Activated CD4-positive, alpha-beta T cell treated with anti-CD3 and anti-CD28 coated beads, Interleukin-2, Interleukin-6, amounts not matched to agents 100 ng/mL and 50 ng/mL, durations not matched to agents 16 hours and 8 hours (primary cell): ENCODE measurements around the gene BRINP1.
A peak's percentile ranks its signal among the peaks of the same experiment; 100 is the strongest.

Experiments
- DNase-seq: peaks from one replicate; pipeline ENCODE4 v3.0.0-alpha.2; 2020

BRINP1 gene

GRCh38 chr9:119339056-119339455 is 30.2 kb downstream of the BRINP1 start:
- DNase-seq = no peak

GRCh38 chr9:119337573-119337972 is 31.7 kb downstream of the BRINP1 start:
- no peak for DNase-seq

DNA sequence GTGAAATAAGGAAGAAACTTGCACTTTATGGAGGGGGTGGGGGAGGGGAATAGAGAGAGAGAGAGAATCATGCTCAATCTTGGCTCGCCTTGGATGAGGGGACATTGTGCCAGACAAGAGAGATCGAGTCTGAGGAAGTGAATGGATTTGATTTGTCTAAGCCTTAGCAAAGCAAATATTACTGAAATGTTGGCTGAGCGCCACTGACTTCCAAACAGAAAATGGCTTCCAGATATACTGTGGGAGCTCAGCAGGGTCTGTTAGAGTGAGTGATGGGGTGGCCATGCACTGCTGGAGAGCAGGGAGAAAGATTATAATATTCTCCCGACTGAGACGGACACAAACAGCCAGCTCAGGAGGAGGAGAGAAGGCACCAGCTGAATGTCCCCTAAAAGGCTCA is 34.5 kb downstream of the BRINP1 start:
- no peak for DNase-seq

GRCh38 chr9:119333507-119334229 is 35.6 kb downstream of the BRINP1 start:
- no peak for DNase-seq

GRCh38 chr9:119332522-119332921 is 36.7 kb downstream of the BRINP1 start:
- DNase-seq = no peak

DNA sequence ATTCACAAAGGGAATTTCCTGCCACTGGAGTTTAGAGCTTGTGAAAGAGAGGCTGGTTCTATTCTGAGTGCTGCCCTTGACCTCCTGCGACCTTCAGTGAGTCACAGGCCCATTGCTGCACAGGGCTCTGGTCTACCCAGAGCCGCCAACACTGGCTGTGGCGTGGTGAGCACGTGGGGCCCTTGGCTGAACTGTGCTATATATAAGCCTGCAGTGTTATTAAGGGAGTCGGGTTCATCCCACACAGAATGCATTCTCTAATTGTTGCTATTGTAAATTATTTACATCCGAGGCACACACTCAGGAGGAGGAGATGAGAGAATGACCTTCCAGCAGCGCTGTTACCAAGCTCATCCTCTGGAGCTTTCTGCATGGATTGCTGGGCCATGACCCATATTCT is 47.1 kb downstream of the BRINP1 start:
- DNase-seq = no peak

DNA sequence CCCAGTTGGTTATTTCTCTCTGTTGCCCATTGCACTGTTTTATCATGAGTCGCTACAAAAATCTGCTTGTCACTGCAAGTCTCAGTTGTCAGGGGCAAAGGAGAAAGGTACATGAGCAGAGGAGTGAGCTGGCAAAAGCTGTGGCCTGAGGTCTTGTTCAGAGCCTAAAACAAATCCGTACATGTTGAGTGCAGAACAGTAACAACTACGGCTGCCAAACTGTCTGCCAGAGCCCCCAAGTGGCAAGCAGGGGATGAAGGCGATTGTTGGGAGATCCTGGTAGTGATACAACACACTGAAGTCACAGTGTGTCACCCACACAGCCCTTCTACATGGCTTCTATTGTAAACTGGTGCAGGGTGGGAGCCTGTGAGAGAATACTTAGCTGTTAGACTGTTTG is 50.9 kb downstream of the BRINP1 start:
- no peak for DNase-seq

GRCh38 chr9:119313846-119314245 is 55.4 kb downstream of the BRINP1 start:
- no peak for DNase-seq

DNA sequence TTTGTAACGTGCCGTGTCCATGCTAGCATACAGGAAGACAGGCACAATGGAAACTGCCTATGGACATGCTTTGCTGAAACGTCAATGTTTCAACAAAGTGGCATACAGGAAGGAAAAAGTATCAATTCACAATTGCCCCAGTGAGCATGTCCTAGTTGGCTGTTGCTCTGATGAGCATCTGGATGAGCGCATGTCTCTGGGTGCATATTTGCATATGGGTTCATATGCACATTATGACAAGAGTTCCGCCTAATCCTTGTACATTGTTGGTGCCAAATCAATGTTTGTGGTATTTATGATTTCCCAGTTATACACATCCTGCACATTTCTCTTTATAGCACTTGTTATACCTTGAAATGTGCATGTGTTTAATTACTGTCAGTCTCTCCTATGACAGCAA is 58.5 kb downstream of the BRINP1 start:
- no peak for DNase-seq

DNA sequence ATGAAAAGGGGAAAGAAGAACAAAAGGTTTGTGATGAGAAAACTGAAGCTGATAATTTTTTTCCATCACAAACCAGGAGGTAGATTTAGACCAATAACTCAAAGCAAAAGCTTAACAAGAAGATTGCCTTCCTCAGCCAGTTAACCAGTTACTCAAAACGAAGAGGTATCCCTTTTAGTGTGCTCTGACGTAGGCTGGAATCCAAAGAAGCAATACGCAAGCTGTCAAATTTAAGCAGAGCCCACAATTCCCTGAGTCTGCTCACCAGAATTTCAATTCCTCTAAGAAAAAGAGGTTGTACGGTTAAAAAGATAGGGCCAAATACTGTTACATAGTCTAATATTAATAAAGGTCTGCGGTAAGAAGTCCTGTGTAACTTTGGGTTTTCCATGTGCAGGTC is 61.8 kb downstream of the BRINP1 start:
- DNase-seq = no peak

GRCh38 chr9:119304555-119304954 is 64.7 kb downstream of the BRINP1 start:
- no peak for DNase-seq

DNA sequence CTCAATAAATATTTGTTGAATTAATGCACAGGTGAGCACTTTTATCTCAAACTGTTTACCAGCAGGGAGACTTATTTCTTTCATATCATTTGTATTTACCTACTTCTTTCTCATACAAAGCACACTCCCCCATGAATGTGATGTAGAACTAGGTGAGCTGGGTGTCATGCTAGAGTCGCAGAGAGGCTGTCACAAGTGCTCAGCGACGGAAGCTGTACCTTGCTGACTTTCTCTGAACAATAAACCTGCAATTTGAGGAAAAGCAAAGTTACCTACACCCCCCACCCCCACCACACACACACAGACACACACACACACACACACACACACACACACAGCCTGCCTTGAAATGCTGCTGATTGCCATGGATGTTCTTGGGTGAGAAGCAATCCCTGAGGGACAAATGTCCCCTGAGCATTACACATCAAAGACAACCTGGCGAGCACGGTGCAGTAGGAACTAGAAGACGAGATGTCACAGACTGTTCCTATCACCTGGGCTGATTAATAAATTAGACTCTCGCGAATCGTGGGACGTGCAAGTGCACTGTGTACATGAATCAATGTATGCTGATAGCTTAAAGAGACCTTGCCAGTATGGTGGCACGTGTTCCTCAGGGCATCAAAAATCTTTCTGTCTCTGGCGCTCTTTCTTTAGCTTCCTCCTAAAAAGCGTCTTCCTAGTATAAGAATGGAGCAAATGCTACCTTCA is 66.1 kb downstream of the BRINP1 start:
- DNase-seq = no peak

DNA sequence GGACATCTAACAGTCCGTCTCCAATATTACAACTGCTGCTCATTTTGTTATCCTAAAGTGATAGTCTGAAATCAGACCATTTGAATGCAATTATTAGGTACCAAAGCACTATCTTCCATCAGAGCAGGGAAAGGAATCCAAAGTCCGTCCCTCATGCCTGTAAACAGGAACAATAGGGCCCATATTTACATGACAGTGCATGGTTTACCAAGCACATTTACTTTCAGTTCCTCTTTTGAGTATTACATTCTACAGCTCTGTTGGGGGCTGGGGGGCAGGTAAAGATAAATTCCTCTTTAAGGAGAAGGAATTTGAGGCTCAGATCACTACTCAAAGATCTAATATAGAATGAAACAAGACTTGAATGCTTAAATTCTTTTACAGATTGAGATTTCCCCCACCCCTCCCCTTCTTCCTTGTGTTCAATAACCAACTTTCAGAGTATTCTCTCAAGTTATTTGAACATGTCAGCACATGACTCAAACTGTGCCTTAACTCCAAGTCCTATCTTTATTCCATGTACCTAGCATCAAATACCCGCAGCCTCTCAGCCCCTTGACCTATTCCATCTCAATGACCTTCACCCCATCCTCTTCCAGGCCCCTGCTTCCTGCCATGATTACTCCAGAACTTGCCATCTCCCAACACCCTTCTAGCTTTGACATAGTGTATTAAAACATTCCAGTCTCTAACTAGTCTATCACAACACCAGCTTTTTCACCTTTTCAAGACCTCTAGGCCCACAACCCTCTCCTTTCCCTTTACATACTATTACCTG is 71.0 kb downstream of the BRINP1 start:
- no peak for DNase-seq

DNA sequence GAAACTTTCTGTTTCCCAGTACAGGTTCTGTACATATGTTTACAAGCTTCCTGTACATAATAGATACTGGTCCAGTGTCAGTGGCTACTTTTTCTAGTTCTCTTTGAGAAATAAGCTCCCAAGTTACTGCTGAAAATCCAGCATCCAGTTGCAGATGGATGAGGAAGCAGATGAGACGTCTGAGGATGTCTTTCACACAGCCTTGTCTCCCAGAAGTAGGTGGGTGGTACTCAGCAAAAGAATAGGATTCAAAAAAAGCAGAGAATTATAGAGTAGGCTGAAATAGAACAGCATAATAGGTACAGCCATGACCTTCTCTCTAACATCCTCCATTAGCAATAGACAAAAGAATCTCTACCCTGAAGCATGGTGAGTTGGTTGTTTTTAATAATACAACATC is 77.7 kb downstream of the BRINP1 start:
- DNase-seq = no peak

GRCh38 chr9:119289740-119290433 is 79.3 kb downstream of the BRINP1 start:
- peak; percentile 42 for DNase-seq

- no peak for DNase-seq
Observed at GRCh38 chr9:119284587-119285337, 84.5 kb downstream of the BRINP1 start.

DNA sequence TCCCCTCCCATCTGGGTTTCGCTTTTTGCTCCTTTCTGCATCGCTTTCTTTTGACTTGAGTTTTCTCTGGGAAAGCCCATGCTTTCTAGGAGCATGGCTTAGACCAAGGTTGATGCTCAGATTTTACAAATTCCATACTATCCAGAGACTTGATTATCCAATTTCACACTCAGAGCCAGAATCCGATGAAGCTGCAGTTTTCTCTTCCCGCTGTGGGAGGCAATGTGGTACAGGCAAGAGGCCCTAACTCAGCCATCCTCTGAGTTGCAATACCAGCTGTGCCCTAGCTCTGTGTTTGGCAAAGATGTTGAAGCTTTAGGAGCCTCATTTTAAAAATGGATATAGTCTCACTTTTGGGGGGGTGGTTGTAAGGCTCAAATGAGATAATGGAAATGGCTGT is 85.1 kb downstream of the BRINP1 start:
- DNase-seq = no peak

DNA sequence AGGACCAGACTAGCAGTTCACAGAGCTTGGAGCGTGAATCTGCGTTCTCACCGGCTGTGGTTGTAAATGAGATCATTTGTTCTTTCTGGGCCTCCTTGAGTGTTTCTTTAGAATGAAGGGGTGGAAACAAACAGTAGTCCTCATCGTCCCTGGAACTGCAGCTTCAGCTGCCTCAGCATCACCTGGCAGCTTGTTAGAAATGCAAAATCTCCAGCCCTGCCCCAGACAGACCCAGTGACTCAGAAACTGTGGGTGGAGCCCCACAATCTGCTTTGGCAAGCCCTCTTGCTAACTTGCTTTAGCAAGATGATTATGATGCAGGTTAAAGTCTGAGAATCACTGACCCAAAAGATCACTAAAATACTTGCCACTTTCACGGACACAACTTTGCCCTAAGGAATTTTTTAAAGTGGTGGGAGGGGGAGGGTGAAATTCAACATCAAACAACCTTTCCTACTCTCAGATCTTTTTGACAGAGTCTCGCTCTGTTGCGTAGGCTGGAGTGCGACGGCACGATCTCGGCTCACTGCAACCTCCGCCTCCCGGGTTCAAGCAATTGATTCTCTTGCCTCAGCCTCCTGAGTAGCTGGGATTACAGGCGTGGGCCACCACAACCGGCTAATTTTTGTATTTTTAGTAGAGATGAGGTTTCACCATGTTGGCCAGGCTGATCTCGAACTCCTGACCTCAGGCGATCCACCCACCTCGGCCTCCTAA is 86.0 kb downstream of the BRINP1 start:
- no peak for DNase-seq

- no peak for DNase-seq
Observed at GRCh38 chr9:119282476-119283077, 86.7 kb downstream of the BRINP1 start.

- no peak for DNase-seq
Observed at GRCh38 chr9:119280740-119281485, 88.3 kb downstream of the BRINP1 start.

- no peak for DNase-seq
Observed at GRCh38 chr9:119278171-119278570, 91.1 kb downstream of the BRINP1 start.
